ENCODE results near the gene NAA15.

- TF ChIP-seq POLR2A (IDR thresholded peaks at IDR 0.05; ENCODE audit: low read depth, low read length) (no peak), TAF1 (IDR thresholded peaks at IDR 0.05; ENCODE audit: borderline replicate concordance, low read depth, low read length) (no peak), POLR2AphosphoS5 (IDR thresholded peaks at IDR 0.05; ENCODE audit: low read depth, low read length) (no peak)
Observed at GRCh38 chr4:139469216-139469615, 167.9 kb downstream of the NAA15 start.
